Vagina (tissue), 2 donors: ENCODE results near the gene SLC6A1. TPM values are rescaled to one million over a fixed set of nuclear protein-coding genes. Genes with fewer than 3 reads are reported as not detected.

Experiments used
- DNase-seq, 2 donors: peaks; one replicate each; pipeline ENCODE4 v3.0.0-alpha.2; 2017; ENCODE audit errors: extremely low spot score in 2 of 2
- H3K27ac ChIP-seq: fragments of 200-600 bp; sonication (generic); one replicate; pipeline ENCODE4 v1.5.1; 2019
- H3K27me3 ChIP-seq: fragments of 200-600 bp; sonication (generic); one replicate; pipeline ENCODE4 v1.5.1; 2019
- H3K36me3 ChIP-seq, 2 donors: fragments of 200-600 bp; sonication (generic); one replicate each; pipeline ENCODE4 v1.5.1; 2017 to 2019
- H3K4me1 ChIP-seq: fragments of 200-600 bp; sonication (generic); one replicate; pipeline ENCODE4 v1.5.1; 2019
- H3K4me3 ChIP-seq, 2 donors: fragments of 200-600 bp; sonication (generic); 1 replicate in 1 of 2; 2 replicates in 1 of 2; pipeline ENCODE4 v1.5.1; 2016 to 2019
- H3K9me3 ChIP-seq: fragments of 200-600 bp; sonication (generic); one replicate; pipeline ENCODE4 v1.5.1; 2019
- POLR2A ChIP-seq, 2 donors: fragments of 450-650 bp; IDR thresholded peaks; one replicate each; pipeline ENCODE4 v1.6.1; 2017; ENCODE audit warnings: antibody characterized with exemption in 2 of 2, mild to moderate bottlenecking in 2 of 2, moderate library complexity in 2 of 2
- POLR2AphosphoS5 ChIP-seq, 2 donors: sonication (generic); formaldehyde crosslinking; IDR thresholded peaks; one replicate each; pipeline ENCODE4 v1.9.0; 2017; ENCODE audit warnings: antibody characterized with exemption in 2 of 2, mild to moderate bottlenecking in 2 of 2, low read depth in 1 of 2; ENCODE audit not compliant: insufficient read depth in 1 of 2
- intact Hi-C: fragments of 100-400 bp; cut with DNase I; formaldehyde crosslinking; loops from one replicate; pipeline ENCODE4 v1.15.1; 2023
- total RNA-seq: library from RNA; depleted of rRNA; stranded (reverse); fragments of >200 nt; gene quantifications from one replicate; pipeline ENCODE4 v1.2.3, GENCODE V29; 2016
- TF ChIP-seq, protein P1 (sequence below), 3 experiments: fragments of 450-650 bp in 2 of 3; fragments of 200-600 bp in 1 of 3; sonication (generic) in 1 of 3; IDR thresholded peaks; one replicate each; pipeline ENCODE4 v1.5.1; 2017 to 2019; ENCODE audit warnings: antibody characterized with exemption in 3 of 3, mild to moderate bottlenecking in 2 of 3, moderate library complexity in 2 of 3

SLC6A1 gene
- total RNA-seq, 1 donor from 2014 or later, result 2.0 TPM

DNA sequence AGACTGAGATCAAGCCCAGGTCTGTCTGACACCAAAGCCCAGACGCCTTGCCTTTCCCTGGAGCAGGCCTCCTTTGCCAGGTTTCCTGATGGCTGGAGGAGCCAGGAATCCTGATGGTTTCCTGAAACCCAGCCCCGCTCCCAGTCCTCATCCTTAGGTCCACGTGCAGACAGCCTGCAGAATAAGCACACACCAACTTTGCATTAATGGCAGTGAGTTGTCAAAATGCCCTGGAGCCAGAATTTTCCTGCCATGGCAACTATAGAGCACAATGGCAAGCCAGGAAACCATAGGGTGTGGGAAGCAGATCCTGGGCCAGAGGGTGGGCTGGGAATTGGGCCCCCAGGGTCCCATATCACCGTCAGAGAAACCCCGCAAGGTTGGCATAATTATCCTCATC lies 94.3 kb downstream of the SLC6A1 start:
- intact Hi-C loops, result no loop called here
- no peak for TF ChIP-seq POLR2A (IDR thresholded peaks at IDR 0.05)
- TF ChIP-seq POLR2AphosphoS5 (IDR thresholded peaks at IDR 0.05; ENCODE audit: insufficient read depth in 1 of 2, low read depth in 1 of 2), result no peak
- TF ChIP-seq, protein P1, sequence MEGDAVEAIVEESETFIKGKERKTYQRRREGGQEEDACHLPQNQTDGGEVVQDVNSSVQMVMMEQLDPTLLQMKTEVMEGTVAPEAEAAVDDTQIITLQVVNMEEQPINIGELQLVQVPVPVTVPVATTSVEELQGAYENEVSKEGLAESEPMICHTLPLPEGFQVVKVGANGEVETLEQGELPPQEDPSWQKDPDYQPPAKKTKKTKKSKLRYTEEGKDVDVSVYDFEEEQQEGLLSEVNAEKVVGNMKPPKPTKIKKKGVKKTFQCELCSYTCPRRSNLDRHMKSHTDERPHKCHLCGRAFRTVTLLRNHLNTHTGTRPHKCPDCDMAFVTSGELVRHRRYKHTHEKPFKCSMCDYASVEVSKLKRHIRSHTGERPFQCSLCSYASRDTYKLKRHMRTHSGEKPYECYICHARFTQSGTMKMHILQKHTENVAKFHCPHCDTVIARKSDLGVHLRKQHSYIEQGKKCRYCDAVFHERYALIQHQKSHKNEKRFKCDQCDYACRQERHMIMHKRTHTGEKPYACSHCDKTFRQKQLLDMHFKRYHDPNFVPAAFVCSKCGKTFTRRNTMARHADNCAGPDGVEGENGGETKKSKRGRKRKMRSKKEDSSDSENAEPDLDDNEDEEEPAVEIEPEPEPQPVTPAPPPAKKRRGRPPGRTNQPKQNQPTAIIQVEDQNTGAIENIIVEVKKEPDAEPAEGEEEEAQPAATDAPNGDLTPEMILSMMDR (IDR thresholded peaks at IDR 0.05), result no peak
- Histone ChIP-seq H3K9me3 (no peaks in the 10 kb centered on the region), H3K4me3 (no peak overlapping the region), H3K4me1 (peaks cover 7% of the 10 kb centered on the region), H3K27ac (no peak overlapping the region), H3K27me3 (no peaks in the 10 kb centered on the region), H3K36me3 (no peaks in the 10 kb centered on the region)
- no peak for DNase-seq

DNA sequence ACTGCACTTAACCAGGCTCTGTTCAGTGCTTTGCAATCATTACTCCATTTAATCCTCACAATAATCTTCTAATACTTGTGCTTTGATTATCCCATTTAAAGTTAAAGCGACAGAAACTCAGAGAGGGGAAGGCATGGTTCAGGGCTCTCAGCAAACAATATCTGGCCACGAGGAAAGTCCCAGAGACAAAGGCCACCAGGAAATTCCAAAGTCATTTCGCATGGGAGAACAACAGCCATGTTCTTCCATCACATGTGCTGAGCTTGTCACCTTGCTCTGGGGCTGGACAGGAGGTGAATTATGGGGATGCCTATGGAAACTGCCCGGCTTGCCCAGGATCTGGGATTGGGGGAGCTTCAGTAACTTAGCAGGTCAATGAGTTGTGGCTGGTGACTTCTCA lies 95.5 kb downstream of the SLC6A1 start:
- H3K9me3 ChIP-seq, result no peaks in the 10 kb centered on the region
- H3K36me3 ChIP-seq, result no peaks in the 10 kb centered on the region
- DNase-seq, result no peak
- H3K4me1 ChIP-seq, result peaks cover 13% of the 10 kb centered on the region
- H3K27me3 ChIP-seq, result no peaks in the 10 kb centered on the region
- TF ChIP-seq POLR2AphosphoS5 (IDR thresholded peaks at IDR 0.05; ENCODE audit: insufficient read depth in 1 of 2, low read depth in 1 of 2) (no peak), POLR2A (IDR thresholded peaks at IDR 0.05) (no peak)
- TF ChIP-seq, protein P1 (IDR thresholded peaks at IDR 0.05), result no peak
- intact Hi-C loops, result no loop called here
- no peak overlapping the region for H3K27ac ChIP-seq
- no peak overlapping the region for H3K4me3 ChIP-seq

DNA sequence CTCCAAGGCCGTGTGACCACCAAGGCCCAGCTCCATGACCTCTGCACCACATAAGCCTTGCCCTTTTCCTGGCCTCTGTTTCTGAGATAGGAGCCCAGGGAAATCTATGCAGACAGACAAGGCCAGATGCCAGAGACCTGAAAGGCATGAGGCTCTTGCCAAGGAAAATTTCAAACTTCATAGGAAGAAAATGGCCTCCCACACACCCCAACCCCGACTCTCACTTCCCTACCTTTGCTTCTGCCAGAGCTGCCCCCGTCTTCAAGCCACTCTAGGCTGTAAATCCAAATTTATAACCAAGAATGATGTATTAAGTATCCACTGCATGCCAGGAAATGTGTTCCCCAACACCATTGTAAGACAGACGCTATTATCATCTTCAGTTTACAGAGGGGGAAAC lies 96.3 kb downstream of the SLC6A1 start:
- Histone ChIP-seq H3K27me3 (no peaks in the 10 kb centered on the region), H3K4me3 (no peak overlapping the region), H3K36me3 (no peaks in the 10 kb centered on the region), H3K9me3 (no peaks in the 10 kb centered on the region), H3K27ac (no peak overlapping the region), H3K4me1 (peaks cover 13% of the 10 kb centered on the region)
- TF ChIP-seq POLR2AphosphoS5 (IDR thresholded peaks at IDR 0.05; ENCODE audit: insufficient read depth in 1 of 2, low read depth in 1 of 2), result no peak
- TF ChIP-seq, protein P1 (IDR thresholded peaks at IDR 0.05), result no peak
- no peak for TF ChIP-seq POLR2A (IDR thresholded peaks at IDR 0.05)
- DNase-seq, result no peak
- intact Hi-C loops, result no loop called here

Other genes starting within 250 kb of the SLC6A1 start
- 0.25 TPM for gene SLC6A11, start 176.5 kb upstream of the SLC6A1 start, total RNA-seq
- 9.3 TPM for gene HRH1, start 161.7 kb downstream of the SLC6A1 start, total RNA-seq